Kidney glomerular epithelial cell (primary cell): ENCODE results near the gene GALR2.

Experiments
- DNase-seq: peaks from one replicate; lab custom pipeline; 2025; lab: John Stamatoyannopoulos, UW

GALR2 gene

DNA sequence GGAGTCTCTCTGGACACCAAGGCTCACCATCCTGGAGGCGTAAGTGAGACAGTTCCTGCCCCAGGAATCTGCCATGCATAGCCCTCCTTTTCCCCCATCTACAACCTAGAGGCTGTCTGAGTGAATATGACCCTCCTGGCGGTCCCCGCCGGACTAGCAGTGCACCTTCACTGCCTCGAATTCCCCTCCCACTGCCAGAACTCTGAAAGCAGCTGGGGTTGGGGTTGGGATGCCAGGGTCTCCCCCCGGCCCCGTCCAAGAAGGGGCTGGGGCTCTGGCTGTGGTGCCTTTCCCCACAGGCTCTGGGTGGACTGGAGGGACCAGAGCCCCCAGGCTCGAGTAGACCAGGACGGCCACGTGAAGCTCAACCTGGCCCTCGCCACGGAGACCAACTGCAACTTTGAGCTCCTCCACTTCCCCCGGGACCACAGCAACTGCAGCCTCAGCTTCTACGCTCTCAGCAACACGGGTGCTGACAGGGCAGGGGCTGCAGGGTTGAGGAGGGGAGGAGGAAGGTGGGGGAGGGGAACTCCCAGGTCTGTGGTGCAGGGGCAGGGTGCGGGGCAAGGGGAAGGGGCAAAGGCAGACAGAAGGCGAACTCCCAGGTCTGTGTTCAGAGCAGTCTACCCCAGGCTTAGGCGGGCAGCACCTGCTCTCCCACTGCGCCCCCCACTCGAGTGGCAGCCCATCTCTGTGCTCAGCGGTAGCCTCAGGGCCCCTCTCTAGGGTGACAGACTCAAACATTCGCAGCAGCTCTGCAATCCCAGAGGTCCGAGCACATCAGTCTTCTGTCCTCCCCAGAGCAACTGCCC lies 5.6 kb downstream of the GALR2 start:
- DNase-seq, result no peak

DNA sequence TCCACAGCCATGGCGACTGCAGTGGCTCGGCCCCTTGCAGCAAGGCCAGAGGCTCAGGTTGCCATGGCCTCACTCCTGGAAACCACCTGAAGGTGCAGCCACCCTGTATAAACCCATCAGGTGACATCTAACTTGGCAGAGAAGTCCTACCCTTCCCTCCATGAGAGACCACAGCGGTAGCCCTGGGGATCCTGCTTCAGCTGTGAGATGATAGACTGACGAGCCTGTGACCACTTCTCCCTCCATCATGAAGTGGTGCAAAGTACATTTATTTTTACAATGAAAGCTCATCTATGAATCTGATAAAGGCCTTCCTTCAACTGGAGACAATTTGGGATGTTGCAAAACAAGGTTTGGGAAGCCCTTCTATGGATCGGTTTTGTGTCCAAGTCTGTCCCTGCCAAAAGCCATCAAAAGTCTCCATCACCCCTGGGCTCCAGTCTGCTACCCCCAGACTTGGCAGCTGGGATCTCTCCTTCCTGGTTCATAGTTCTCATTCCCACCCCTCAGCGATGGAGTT lies 6.2 kb downstream of the GALR2 start:
- no peak for DNase-seq

DNA sequence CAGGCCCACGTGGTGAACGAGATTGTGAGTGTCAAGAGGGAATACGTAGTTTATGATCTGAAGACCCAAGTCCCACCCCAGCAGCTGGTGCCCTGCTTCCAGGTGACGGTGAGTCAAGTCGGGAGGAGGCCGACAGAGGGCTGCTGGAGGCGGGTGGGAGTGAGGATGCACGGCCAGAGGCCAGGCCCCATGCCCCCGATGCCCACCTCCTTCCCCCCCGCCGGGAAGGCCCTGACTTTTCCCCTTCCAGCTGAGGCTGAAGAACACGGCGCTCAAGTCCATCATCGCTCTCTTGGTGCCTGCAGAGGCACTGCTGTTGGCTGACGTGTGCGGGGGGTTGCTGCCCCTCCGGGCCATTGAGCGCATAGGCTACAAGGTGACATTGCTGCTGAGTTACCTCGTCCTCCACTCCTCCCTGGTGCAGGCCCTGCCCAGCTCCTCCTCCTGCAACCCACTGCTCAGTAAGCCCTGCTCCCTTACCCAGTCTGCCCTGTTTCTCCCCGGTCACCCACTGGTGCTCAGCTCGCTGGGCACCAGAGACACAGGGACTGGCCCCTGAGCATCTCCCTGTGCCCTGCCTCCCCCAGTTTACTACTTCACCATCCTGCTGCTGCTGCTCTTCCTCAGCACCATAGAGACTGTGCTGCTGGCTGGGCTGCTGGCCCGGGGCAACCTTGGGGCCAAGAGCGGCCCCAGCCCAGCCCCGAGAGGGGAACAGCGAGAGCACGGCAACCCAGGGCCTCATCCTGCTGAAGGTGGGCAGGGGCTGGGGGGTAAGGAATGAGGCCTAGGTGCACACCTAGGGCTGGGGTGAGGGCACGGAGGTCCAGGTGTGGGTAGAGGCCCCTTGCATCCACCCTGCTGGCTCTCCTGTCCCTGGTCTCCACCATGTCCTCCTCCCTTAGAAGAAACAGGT lies 7.0 kb downstream of the GALR2 start:
- DNase-seq, result no peak

DNA sequence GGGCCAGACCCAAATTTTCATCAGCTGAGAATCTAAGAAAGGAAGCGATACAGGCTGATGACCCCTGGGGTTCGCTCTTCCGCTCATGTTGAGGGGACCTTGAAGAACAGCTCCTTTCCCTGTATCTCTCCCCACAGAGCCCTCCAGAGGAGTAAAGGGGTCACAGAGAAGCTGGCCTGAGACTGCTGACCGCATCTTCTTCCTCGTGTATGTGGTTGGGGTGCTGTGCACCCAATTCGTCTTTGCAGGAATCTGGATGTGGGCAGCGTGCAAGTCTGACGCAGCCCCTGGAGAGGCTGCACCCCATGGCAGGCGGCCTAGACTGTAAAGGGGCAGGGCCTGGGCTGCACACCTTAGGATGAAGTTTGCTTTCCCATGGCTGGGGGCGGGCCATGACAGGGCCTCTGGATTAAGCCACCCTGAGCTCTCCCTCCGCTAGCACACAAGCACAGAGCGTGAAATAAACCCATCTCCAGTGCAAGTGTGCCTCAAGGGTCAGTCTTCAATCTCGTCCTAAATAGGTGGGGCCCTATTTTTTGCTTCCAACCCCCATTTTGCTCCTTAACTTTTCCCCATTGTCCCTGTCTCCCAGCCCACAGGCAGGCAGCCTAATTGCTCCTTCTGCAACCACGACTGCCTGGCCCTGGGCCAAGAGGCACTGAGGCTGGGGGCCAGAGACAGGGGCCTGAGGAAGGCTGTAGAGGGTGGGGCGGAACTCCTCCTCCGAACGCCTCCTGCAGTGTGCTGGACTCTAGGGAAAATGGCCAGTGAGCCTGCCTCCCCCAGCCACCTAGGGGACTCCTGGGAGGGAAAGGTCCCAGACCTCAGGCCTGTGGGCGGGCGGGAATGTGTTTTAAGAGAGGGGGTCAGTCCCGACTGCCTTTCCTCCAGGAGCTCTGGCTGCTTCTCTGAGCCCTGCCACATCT lies 8.0 kb downstream of the GALR2 start:
- DNase-seq, result no peak

DNA sequence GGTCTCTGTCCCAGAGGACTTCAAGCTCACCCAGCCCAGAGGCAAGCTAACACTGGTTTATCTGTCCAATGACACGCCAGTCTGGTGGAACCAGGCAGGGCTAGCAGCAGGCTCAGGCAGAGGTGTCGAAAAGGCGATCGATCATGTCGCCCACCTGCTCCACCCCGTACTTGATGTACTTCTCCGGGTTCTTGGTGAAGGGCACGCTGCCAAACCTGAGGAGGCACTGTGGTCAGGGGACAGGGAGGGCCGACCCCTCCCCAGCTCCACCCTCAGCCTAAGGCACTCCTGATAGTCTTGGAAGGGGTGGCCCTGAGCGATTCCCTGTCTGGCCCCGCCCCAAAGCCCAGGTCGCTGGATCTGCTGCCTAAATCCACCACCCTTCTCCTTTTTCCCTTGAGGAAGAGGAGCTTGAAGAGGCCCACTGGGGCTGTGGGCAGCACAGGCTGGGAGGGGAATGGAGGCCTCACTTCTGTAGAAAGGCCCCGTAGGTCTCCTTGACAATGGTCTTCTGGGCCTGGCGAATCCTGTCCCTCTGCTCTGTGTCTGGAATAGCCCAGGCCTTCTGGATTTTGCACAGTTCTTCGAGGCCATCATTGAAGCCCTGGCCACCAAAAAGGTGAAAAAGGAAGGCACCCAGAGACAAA lies 9.1 kb downstream of the GALR2 start:
- DNase-seq, result no peak

DNA sequence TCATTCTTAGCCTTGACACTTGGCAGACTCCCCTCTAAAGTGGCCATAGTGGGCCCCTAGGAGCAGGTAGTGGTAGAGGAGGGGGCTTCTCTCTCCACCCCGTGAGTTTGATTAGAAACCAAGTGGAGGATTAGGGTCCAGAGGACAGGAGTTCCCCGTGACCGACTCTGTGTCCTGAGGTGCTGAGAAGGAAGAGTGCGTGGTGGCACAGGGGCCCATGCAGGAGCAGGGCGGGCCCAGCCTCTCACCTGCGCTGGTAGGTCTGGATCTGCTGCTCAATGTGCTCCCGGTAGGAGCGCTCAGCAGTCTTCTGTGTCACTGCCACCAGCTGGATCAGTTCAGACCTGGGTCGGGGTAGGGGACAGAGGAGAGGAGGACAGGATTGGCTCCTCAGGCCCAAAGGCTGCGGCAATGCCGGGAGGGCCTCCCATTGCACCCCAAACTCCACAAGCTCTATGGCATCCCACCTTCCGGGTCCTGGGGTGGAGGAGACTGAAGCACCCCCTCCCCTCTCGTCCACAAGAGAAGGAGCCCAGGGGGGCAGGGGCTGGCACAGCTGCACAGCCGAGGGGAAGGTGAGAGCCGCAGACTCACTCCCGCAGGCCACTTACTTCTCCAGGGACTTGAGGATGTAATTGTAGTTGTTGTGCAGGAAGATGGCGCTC lies 10.6 kb downstream of the GALR2 start:
- no peak for DNase-seq

DNA sequence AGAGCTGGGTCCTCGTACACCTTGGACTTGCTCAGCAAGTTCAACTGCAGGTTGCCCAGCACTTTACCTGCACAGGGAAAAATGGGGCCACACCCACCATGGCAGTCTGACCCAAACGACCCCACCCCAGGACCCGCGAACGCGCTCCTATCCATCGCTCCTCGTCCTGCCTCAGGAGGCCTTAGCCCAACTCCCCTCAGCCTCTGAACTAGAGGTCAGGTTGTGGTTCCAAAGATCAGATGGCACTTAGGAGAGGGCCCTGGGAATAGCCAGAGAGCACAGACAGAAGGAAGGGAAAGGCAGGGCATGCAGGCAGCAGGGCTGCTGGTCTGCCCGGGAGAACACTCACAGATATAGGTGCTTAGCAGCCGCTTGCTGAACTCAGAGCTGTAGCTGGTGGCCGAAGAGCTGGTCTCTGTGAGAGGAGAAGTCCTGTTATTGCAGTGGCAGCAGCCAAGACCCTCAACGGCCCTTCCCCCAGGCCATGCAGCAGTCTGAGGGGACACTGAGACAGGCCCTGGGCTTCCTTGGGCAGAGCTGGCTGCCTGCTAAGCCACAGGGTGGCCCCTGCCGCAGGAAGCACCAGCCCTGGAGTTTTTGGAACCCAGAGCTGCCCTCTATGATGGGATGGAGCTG lies 11.3 kb downstream of the GALR2 start:
- DNase-seq, result no peak

DNA sequence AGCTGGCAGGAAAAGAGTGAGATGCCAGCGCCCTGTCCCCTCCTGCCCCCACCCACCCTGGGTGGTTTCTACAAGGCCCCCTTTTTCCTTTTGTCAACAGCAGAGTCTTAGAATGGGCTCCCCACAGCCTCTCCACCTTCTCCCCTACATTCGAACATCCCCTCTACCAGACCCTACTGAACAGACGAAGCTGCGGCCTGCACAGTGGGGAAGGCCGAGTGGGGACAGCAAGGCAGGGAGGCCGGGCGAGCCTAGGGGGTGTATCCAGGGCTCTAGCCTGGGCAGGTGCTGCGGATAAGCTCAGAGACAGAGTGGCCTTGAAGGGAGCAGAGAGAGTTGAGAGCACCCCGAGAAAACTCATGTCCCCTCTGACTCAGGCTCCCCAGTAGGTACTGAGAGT lies 11.8 kb downstream of the GALR2 start:
- DNase-seq, result no peak

DNA sequence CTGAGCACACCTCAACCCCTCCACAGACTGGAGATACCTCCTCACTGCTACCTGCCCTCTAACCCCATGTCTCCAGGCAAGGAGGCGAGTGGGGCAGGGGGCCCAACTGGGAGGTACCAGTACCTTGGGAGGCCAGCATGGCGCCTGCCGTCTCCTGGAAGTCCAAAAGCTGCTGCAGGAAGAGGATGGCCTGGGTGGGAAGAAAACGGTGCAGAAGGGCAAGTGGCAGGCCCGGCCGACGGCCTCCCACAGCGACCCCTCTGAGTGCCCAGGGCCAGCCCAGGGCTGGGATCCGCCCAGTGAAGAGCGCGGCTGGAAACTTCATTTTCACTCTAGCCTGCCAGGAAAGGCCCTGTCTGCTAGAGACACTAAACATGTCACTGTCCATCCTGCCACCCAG lies 12.9 kb downstream of the GALR2 start:
- no peak for DNase-seq

DNA sequence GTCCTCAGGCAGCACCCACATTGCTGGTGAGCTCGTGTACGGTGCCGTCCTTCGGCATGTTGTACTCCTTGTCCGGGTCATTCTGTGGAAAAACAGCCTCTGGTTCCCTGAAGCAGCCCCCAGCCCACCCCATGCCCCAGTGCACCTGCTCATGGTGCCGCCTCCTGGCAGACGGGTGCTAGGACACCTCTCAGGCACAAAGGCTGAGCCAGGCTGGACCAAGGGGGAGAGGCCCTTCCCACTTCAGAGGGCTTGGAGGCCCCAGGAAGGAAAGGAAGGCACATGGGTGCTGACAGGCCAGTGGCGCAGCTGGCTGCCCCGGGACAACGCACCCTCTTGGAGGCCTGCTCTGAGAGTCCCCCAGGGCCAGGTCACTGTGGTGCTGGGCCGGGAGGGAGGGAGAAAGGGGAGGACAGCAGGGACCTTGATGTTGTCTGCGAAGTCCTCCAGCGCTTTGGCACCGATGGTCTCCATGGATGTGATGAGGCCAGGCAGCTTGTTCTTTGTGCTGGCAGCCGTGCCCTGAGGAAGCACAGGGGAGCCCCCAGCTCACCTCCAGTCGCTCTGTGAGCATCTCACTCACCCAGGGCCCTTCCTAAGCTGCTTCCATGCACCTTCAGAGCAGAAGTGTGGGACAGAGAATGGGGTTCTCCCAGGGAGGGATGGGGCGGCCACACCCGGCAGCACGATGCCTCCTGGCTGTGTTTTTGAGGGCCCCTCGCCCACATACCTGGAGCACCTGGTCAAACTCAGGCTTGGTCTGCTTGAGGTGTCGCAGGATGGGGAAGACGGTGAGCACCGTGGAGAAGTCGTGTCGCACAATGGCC lies 13.7 kb downstream of the GALR2 start:
- no peak for DNase-seq

DNA sequence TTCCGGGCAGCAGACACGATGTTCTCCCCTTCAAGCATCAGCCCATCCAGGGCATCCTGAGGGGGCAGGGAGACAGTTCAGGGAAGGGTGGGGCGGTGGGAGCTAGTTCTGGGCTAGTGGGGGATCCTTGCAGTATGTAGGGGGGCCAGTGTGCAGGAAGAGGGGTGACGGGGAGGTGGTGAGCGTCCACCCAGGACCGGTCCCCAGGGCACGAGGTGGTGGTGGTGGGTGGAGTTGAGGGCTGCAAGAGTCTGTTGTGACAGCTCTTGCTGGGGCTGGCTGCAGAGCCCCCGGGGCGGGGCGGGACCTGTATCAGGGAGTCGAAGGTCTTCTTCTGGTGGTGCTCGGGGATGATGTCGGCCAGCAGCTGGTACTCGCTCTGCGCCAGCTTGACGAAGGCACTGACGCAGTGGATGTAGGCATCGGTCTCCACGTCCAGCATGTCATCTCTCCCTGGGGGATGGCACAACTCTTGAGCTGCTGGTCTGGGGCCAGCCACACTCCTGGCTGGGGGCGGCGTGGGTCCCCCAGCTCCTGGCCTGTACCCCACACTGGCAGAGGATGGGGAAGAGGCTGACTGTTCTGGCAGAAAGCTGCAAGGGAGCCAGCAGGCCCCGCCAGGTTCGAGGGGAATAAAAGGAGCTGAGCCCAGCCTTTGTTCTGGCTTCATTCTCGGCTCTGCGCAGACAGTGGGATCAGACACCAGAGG lies 14.4 kb downstream of the GALR2 start:
- DNase-seq, result no peak

DNA sequence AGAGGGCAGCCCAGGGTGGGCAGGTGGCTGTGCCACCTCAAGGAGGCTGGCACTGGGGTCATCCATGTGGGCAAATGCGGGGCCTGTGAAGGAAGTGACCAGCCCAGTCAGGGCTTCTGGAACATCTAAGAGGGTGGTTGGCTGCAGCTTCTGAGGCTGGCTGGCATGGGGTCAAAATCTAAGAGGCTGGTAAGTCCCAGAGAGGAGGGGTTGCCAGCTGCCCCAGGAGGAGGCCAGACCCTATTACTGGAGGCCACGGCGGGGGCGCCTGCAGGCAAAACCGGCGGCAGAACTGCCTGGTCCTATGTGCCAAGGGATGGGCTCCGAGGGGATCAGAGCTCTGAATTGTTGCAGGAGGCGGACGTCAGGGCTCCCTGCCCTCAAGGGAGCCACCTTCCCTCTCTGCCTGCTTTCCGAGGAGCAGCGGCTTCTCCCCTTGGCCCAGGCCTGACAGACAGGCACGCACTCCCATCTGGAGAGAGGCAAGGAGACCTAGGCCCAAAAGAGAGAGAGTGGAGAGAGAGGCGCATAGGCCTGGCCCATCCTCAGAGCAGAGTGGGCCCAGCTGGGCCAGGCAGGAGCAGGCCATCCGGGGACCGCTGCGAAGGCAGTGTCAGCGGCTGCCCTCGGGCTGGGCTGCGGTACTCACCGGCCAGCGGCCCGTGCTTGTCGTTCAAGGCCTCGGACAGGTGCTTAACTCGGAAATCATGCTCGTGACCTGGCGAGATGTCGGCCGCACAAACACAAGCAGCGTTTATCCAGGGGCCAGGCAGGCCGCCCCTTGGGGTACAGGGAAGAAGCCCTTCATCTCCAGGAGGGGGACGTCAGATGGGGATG lies 15.3 kb downstream of the GALR2 start:
- DNase-seq, result no peak

DNA sequence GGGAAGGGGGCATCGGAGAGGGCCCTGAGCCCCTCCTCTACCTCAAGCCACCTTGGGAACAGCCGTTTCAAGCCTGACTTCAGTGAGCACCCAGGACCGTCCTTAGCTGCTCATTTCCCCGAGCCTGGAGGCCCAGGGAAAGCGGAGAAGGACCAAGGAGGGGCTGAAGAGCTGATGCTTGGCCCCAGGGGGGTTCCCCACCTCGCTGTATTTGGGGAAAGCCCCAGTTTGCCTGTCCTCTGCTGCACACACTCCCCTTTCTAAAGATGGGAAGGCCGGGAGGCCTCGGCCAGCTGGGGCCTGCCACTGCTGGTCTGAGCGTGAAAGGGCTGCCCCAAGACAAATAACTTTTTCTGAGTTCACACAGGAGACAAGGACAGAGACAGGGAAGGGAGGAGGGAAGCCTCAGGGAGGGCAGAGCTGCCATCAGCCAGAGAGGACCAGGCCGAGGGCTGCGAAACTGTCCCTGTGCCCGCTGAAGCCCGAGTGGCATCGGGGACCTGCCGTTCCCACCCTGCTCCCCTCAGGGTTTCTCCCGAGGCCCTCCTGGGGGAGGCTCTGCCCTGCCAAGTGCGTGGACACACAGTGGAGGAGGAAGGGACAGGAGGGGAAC lies 16.0 kb downstream of the GALR2 start:
- DNase-seq, result no peak

DNA sequence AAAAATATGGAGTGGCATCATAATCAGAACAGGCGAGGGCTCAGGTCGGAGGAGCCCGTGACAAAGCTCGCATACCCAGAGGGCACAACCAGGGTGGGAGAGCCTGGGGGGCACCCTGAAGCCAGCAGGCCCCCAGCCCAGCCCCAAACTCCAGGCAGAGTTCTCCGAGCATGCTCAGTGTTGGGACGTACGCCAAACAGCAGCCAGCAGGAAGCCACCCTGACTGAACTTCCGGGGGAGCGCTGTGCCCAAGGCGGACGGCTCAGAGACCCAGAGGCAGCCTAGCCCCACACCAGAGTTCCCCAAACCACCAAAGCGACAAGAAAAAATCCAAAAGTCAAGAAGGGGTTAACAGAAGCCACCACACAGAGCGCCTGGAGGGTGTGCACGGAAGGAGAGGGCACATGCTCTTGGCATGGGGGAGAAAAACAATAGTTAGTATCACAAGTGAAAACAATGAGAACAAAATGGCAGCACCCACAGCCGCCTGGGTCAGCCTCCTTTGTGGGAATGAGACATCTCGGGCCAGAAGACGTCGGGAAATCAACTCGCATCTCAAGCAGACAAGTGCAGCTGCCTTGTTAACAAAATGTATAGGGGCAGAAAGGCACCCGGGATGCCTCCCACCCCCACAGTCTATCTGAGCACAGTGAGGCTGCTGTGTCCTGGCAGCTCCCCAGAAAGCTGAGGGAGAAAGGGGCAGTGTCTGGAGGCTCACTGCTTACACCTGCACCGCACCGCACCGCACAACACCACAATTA lies 17.1 kb downstream of the GALR2 start:
- DNase-seq, result no peak

DNA sequence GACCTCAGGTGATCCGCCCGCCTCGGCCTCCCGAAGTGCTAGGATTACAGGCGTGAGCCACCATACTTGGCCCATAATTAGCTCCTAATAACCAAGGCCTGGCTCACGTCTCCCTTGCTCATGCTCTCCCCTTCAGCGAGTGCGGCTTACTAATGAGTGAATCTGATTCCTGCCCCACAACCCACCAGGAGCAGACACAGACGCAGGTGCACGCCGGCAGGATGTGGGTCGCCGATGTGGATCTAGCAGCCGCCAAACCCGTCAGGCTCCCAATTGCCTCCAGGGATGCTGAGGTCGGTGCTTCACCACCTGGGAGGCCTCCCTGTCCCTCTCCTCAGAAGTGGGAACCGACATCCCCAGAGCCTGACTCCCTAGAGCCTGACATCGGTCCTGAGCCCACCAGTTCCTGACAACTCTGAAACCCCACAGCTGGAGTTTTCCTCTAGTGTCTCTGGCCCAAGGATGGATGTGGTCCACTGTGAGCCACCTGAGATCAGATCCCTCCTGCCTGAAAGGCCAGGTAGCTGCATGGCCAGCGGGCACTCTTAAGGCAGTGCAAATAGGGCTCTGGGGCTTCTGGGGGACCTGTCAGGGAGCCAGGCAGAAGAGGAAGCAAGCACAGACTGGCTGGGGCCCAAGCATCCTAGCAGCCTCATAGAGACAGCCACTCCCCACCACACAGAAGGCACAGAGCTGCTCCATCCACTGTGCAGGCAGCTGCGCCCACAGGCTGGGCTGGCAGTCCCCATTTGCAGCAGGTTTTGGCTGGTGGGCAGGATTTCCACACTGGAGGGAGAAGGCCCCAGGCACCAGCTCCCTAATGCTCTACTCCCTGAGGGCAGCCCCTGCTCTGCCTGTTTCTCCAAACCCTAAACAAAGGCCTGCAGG lies 18.2 kb downstream of the GALR2 start:
- no peak for DNase-seq

DNA sequence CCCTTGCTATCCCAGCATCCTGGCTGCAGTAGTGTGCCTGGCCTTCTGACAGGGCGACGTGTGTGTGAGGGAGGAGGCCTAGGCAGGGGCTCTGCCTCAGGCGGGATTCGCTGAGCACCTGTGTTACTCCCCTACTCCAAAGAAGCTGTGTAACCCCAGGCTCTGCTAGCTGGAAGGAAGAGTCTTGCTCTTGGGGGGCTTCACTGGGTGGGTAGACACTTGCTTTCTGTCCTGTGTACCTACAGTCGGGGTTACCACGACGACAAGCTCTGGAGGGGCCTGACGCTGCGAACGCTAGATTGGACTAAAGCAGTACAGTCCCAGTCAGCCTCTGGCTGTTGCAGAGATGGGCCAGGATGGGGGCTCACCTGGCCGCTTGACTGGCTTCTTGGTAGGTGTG lies 19.5 kb downstream of the GALR2 start:
- DNase-seq, result no peak
